ENCODE measurements around the gene LIPI. TPM values are rescaled to one million over a fixed set of nuclear protein-coding genes. Genes with fewer than 3 reads are reported as not detected.
"Not testable (repeated sequence)": the region's sequence is repeated elsewhere in the genome, so short reads cannot be mapped to it uniquely, and the experiment has no call there.

Gene LIPI
- total RNA-seq, 2 experiments from 2014 or later, result not detected

DNA sequence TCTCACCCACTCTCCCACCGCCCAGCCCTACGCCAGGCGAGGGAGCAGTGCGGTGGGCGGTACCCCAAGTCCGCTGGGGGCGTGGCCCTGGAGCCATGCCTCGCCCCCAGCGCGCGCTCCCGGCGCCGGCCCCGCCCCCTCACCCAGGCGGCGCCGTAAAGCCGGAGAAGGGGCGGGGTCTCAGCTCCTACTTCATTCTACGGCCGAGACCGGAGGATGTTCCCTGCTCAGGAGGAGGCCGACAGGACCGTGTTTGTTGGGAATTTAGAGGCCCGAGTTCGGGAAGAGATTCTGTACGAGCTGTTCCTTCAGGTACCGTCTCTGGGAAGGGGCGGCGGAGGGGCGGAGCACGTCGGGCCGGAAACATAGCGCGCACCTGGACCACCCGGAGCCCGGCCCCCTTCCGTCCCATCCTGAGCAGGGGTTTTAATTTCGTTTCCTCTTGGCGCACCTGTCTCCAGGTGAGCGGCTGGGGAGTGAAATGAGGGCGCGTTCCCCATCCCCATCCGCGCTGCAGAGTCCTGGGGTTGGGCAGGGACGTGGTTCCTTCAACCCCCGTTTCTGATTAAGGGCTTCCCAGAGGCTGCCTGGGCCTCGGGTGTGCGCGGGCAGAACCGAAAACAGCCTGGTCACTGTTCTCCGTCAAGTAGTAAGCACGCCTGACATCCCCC, 5.4 kb upstream of the LIPI start, which contains the start of gene RBM11:
Gene RBM11 (plus strand): TSS at position 187 of the 671 bp plus-strand sequence. CDS start 30 bp downstream, at position 217.
- peak; percentile 76 for DNase-seq
- peaks cover 11% of the 10 kb centered on the region for H3K27me3 Mint-ChIP-seq
- no peaks in the 10 kb centered on the region for H3K36me3 Mint-ChIP-seq (ENCODE audit: low read depth)
- peak within 1 kb of the TSS; percentile 62 for H3K27ac Mint-ChIP-seq
- ChIA-PET POLR2A (no interaction called here), CTCF (no interaction called here)
- peaks cover 10% of the 10 kb centered on the region for H3K4me1 Mint-ChIP-seq
- no peaks in the 10 kb centered on the region for H3K9me3 Mint-ChIP-seq
- peak within 1 kb of the TSS; percentile 80 for H3K4me3 Mint-ChIP-seq

DNA sequence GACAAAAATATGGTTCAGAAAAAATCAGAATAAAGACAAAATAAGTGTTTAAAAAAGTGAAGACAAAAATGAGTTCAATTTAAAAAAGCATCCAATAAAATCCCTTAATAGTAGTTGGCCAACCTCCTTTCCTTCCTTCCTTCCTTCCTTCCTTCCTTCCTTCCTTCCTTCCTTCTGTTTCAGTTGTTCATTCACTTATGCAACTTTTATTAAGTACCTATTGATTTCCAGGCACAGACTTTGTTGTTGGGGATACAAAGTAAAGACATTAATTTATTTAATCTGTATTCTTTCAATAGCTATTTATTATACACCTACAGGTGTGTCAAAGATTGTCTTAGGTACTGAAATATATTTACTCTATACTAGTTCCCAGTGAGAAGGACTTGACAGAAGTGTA, 2.4 kb upstream of the LIPI start:
- Mint-ChIP-seq H3K4me1 (peaks cover 10% of the 10 kb centered on the region), H3K27me3 (peaks cover 23% of the 10 kb centered on the region), H3K36me3 (ENCODE audit: low read depth) (no peaks in the 10 kb centered on the region), H3K4me3 (no peak overlapping the region), H3K9me3 (no peaks in the 10 kb centered on the region), H3K27ac (no peak overlapping the region)
- no peak for DNase-seq
- ChIA-PET POLR2A (no interaction called here), CTCF (no interaction called here)

DNA sequence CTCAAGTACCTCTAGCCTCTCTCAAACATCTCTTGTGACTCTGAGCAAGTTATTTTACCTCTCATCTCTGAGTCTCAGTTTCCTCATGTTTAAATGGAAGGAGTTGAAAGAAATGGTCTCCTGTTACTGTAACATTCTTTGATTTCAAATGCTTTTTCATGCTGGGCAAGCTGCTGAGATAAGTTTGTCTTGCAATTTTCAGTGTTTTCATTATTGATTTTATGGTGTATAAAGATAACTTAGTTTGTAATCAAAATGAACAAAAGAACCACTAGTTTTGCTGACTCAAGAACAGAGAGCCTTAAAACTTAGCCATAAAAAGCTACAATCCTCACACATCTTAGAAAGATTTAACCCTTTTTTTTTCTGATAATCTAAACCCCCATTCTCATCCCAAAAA, 4.5 kb downstream of the LIPI start:
- no peak overlapping the region for H3K27ac Mint-ChIP-seq
- H3K4me1 Mint-ChIP-seq, result no peaks in the 10 kb centered on the region
- peaks cover 22% of the 10 kb centered on the region for H3K27me3 Mint-ChIP-seq
- H3K36me3 Mint-ChIP-seq (ENCODE audit: low read depth), result no peaks in the 10 kb centered on the region
- ChIA-PET CTCF (no interaction called here), POLR2A (no interaction called here)
- DNase-seq, result no peak
- H3K4me3 Mint-ChIP-seq, result no peak overlapping the region
- H3K9me3 Mint-ChIP-seq, result no peaks in the 10 kb centered on the region

GRCh38 chr21:14166463-14167223, 44.1 kb downstream of the LIPI start:
- H3K4me1 Mint-ChIP-seq; H3K27me3 Mint-ChIP-seq; H3K27ac Mint-ChIP-seq; H3K36me3 Mint-ChIP-seq (ENCODE audit: low read depth); H3K9me3 Mint-ChIP-seq; H3K4me3 Mint-ChIP-seq; POLR2A ChIA-PET; CTCF ChIA-PET; DNase-seq: not testable (repeated sequence)

GRCh38 chr21:14143999-14144398, 66.8 kb downstream of the LIPI start:
- DNase-seq, result no peak
- H3K36me3 Mint-ChIP-seq (ENCODE audit: low read depth), result no peaks in the 10 kb centered on the region
- POLR2A ChIA-PET, result no interaction called here
- H3K4me1 Mint-ChIP-seq, result no peaks in the 10 kb centered on the region
- H3K27me3 Mint-ChIP-seq, result no peaks in the 10 kb centered on the region
- CTCF ChIA-PET, result no interaction called here
- H3K27ac Mint-ChIP-seq, result no peak overlapping the region
- H3K4me3 Mint-ChIP-seq, result no peak overlapping the region
- no peaks in the 10 kb centered on the region for H3K9me3 Mint-ChIP-seq

DNA sequence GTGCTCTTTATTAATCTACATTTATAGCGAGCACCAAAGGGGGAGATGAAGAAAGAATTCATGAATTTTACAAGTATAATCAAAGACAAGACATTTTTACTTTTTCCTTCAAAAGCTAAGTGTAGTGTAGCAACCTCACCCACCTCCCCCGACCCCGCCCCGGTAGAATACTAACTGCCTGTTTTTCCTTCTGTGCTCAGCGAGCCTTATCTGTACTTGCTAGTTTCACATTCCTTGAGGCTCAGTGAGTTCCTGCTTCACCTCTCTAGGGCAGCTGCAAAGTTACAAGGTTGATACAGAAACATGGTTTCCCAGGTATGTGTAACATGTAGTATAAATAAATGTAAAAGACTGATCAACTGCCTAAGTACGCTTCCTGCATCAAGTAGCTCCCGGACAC, 86.5 kb downstream of the LIPI start:
- H3K27ac Mint-ChIP-seq, result no peak overlapping the region
- H3K4me1 Mint-ChIP-seq, result peaks cover 14% of the 10 kb centered on the region
- H3K36me3 Mint-ChIP-seq (ENCODE audit: low read depth), result no peaks in the 10 kb centered on the region
- POLR2A ChIA-PET, result no interaction called here
- CTCF ChIA-PET, result no interaction called here
- no peak overlapping the region for H3K4me3 Mint-ChIP-seq
- H3K27me3 Mint-ChIP-seq, result no peaks in the 10 kb centered on the region
- peaks cover 5% of the 10 kb centered on the region for H3K9me3 Mint-ChIP-seq
- no peak for DNase-seq

GRCh38 chr21:14121719-14122118, 89.0 kb downstream of the LIPI start:
- POLR2A ChIA-PET, result no interaction called here
- CTCF ChIA-PET, result no interaction called here
- H3K36me3 Mint-ChIP-seq (ENCODE audit: low read depth), result no peaks in the 10 kb centered on the region
- no peaks in the 10 kb centered on the region for H3K27me3 Mint-ChIP-seq
- no peak overlapping the region for H3K4me3 Mint-ChIP-seq
- peaks cover 14% of the 10 kb centered on the region for H3K4me1 Mint-ChIP-seq
- H3K9me3 Mint-ChIP-seq, result peaks cover 5% of the 10 kb centered on the region
- DNase-seq, result no peak
- H3K27ac Mint-ChIP-seq, result no peak overlapping the region

- no peaks in the 10 kb centered on the region for H3K36me3 Mint-ChIP-seq (ENCODE audit: low read depth)
- POLR2A ChIA-PET, result no interaction called here
- CTCF ChIA-PET, result interaction anchor here (0.6 to 1.4 kb wide), 4 partner anchors 9 to 106 kb away, joined by 3 to 4 read pairs (median 4); no protein-coding TSS in a partner anchor
- no peaks in the 10 kb centered on the region for H3K27me3 Mint-ChIP-seq
- H3K4me3 Mint-ChIP-seq, result no peak overlapping the region
- peaks cover 23% of the 10 kb centered on the region for H3K4me1 Mint-ChIP-seq
- peaks cover 5% of the 10 kb centered on the region for H3K9me3 Mint-ChIP-seq
- peak overlapping the region; percentile 7 for H3K27ac Mint-ChIP-seq
- DNase-seq, result peak; percentile 51
These were observed 90.5 kb downstream of the LIPI start for GRCh38 chr21:14120091-14120734.

DNA sequence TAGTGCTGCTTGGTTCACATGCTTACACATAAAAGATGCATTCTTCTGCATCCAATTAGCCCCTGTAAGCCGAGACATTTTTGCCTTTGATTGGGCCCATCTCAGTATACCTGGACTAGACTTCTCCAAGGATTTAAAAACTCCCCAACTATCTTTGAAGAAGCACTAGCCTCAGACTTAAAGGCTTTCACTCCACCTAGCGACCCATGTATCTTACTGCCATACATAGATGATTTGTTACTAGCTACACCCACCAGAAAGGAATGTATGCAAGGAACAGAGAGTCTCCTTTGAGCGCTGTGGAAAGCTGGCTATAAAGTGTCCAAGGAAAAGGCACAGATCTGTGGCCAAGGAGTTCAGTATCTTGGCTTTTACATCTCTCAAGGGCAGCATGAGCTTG, 91.7 kb downstream of the LIPI start:
- no peak for DNase-seq
- no peak overlapping the region for H3K27ac Mint-ChIP-seq
- CTCF ChIA-PET, result interaction anchor here (1.4 kb wide), 1 partner anchor 8 kb away, joined by 3 read pairs; no protein-coding TSS in a partner anchor
- POLR2A ChIA-PET, result no interaction called here
- no peaks in the 10 kb centered on the region for H3K27me3 Mint-ChIP-seq
- no peak overlapping the region for H3K4me3 Mint-ChIP-seq
- H3K9me3 Mint-ChIP-seq, result peaks cover 4% of the 10 kb centered on the region
- peaks cover 23% of the 10 kb centered on the region for H3K4me1 Mint-ChIP-seq
- peaks cover 4% of the 10 kb centered on the region for H3K36me3 Mint-ChIP-seq (ENCODE audit: low read depth)

GRCh38 chr21:14116080-14116481, 94.7 kb downstream of the LIPI start:
- Mint-ChIP-seq H3K27me3 (no peaks in the 10 kb centered on the region), H3K9me3 (peaks cover 2% of the 10 kb centered on the region), H3K27ac (peak overlapping the region; percentile 59), H3K36me3 (ENCODE audit: low read depth) (peaks cover 10% of the 10 kb centered on the region), H3K4me1 (peaks cover 18% of the 10 kb centered on the region), H3K4me3 (no peak overlapping the region)
- ChIA-PET POLR2A (no interaction called here), CTCF (interaction anchor here (0.9 to 1.2 kb wide), 2 partner anchors 20 to 26 kb away, joined by 3 read pairs; no protein-coding TSS in a partner anchor)
- DNase-seq, result no peak

GRCh38 chr21:14115646-14116045, 95.1 kb downstream of the LIPI start:
- H3K27ac Mint-ChIP-seq, result no peak overlapping the region
- DNase-seq, result no peak
- peaks cover 10% of the 10 kb centered on the region for H3K36me3 Mint-ChIP-seq (ENCODE audit: low read depth)
- CTCF ChIA-PET, result interaction anchor here (1.2 kb wide), 1 partner anchor 20 kb away, joined by 3 read pairs; no protein-coding TSS in a partner anchor
- H3K4me1 Mint-ChIP-seq, result peaks cover 16% of the 10 kb centered on the region
- no peaks in the 10 kb centered on the region for H3K27me3 Mint-ChIP-seq
- no peak overlapping the region for H3K4me3 Mint-ChIP-seq
- H3K9me3 Mint-ChIP-seq, result peaks cover 2% of the 10 kb centered on the region
- POLR2A ChIA-PET, result no interaction called here

DNA sequence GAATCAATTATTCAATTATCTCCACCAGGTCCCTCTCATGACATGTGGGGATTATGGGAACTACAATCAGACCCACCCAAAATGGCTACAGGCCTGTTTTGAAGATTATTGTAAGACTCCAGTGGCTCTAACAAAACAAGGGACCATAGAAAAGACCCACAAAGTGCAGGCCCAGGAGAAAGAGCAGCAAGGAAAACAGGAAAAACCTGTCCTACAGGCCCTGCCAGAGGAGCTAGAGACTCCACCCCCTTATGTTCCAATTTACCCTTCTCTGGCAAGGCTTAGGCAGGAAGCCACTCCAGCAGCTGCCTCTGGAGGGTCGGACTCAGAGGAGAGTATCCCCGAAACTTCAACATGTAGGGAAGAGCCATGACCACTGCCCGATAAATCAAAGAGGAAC, 96.5 kb downstream of the LIPI start:
- Mint-ChIP-seq H3K27me3 (no peaks in the 10 kb centered on the region), H3K4me3 (no peak overlapping the region), H3K9me3 (peaks cover 2% of the 10 kb centered on the region), H3K36me3 (ENCODE audit: low read depth) (peaks cover 10% of the 10 kb centered on the region), H3K4me1 (peaks cover 9% of the 10 kb centered on the region), H3K27ac (no peak overlapping the region)
- ChIA-PET CTCF (no interaction called here), POLR2A (no interaction called here)
- no peak for DNase-seq

GRCh38 chr21:14104564-14104963, 106.2 kb downstream of the LIPI start:
- H3K4me3 Mint-ChIP-seq; CTCF ChIA-PET; POLR2A ChIA-PET; H3K27me3 Mint-ChIP-seq; H3K36me3 Mint-ChIP-seq (ENCODE audit: low read depth); H3K9me3 Mint-ChIP-seq; H3K4me1 Mint-ChIP-seq; DNase-seq; H3K27ac Mint-ChIP-seq: not testable (repeated sequence)

Data from activated CD4-positive, alpha-beta T cell treated with anti-CD3 and anti-CD28 coated beads, Interleukin-2, amount 10 ng/mL, durations not matched to agents 7 days and 5 days (primary cell).